GM19193 (cell line): ENCODE measurements around the gene CASS4.

Source experiments
- POLR2A ChIP-seq: IDR thresholded peaks from 4 replicates; pipeline ENCODE4 v1.6.1; 2011; ENCODE audit not compliant: insufficient read depth, insufficient read length; ENCODE audit errors: extremely low read depth

CASS4 gene

DNA sequence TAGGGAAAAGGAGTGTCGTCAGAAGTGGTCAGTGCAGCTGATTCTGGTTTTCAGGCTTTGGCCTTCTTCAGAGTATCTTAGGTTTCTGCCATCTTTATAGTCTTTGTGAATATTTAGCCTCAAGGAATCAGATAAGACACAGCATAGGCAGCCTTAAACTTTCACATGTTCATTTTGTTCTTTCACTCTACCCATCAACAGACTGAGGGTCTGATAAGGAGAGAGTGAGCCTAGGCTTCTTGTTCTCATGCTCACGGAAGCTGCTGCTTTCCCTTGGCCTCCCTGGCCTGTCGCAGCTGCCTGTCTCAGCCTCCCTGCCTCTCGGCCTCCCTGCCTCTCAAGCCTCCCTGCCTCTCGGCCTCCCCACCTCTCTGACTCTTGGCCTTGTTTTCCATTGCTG lies 76.5 kb downstream of the CASS4 start:
- TF ChIP-seq POLR2A, result no peak

DNA sequence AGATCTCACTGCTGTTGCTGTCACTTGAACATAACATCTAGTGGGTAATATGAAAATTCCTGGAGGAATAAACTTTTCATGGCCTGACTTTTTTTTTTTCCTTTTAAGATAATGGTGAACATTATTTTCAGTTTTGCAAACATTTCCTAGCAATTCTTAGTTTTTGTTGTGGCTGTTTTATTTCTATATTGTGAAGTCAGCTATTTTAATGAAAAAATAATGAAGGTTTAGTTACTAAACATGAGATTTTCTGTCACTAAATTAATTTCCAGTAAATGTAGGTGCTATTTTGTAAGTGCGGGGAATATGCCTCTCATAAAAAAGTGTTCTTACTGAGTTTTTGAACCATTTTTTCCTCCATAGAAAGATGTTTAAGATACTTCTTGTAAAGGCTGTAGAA lies 89.1 kb downstream of the CASS4 start:
- TF ChIP-seq POLR2A, result no peak

GRCh38 chr20:56503916-56504315 lies 91.9 kb downstream of the CASS4 start:
- no peak for TF ChIP-seq POLR2A

GRCh38 chr20:56504373-56505005 lies 92.4 kb downstream of the CASS4 start:
- TF ChIP-seq POLR2A, result no peak

GRCh38 chr20:56506103-56506502 lies 94.0 kb downstream of the CASS4 start:
- TF ChIP-seq POLR2A, result no peak
